HFF-Myc (cell line): ENCODE results near the gene CDH23.

Experiments
- DNase-seq: peaks from one replicate; pipeline ENCODE4 v3.0.0-alpha.2; 2011; ENCODE audit warnings: low read depth; ENCODE audit errors: extremely low read depth
- H3K4me3 ChIP-seq: replicated peaks from 2 replicates; pipeline ENCODE4 v1.5.1; 2011; ENCODE audit warnings: low read depth, mild to moderate bottlenecking, control low read depth, low read length
- CTCF ChIP-seq: IDR thresholded peaks from 2 replicates; pipeline ENCODE4 v1.5.1; 2012; ENCODE audit warnings: mild to moderate bottlenecking, low read depth, low read length, control low read depth; ENCODE audit errors: missing control alignments

CDH23 gene

GRCh38 chr10:71390461-71390835 is 6.3 kb upstream of the CDH23 start:
- DNase-seq = no peak
- TF ChIP-seq CTCF = no peak
- no peak overlapping the region for H3K4me3 ChIP-seq

- DNase-seq = no peak
- H3K4me3 ChIP-seq = no peak overlapping the region
- TF ChIP-seq CTCF = no peak
Observed at GRCh38 chr10:71390921-71391690, 5.6 kb upstream of the CDH23 start.

GRCh38 chr10:71391701-71392100 is 5.0 kb upstream of the CDH23 start:
- no peak for DNase-seq
- H3K4me3 ChIP-seq = no peak overlapping the region
- no peak for TF ChIP-seq CTCF

- no peak for DNase-seq
- TF ChIP-seq CTCF = no peak
- no peak overlapping the region for H3K4me3 ChIP-seq
Observed at GRCh38 chr10:71392292-71392691, 4.4 kb upstream of the CDH23 start.

- TF ChIP-seq CTCF = no peak
- no peak for DNase-seq
- no peak overlapping the region for H3K4me3 ChIP-seq
Observed at GRCh38 chr10:71392791-71393781, 3.6 kb upstream of the CDH23 start.

- H3K4me3 ChIP-seq = no peak overlapping the region
- no peak for DNase-seq
- TF ChIP-seq CTCF = no peak
Observed at GRCh38 chr10:71393841-71394475, 2.8 kb upstream of the CDH23 start.
